WI38 (cell line): ENCODE measurements around the gene ZC3H18.

Source experiments
- H3K4me3 ChIP-seq: 2 replicates; pipeline ENCODE4 v1.5.1; 2011; ENCODE audit warnings: low read depth, mild to moderate bottlenecking, control low read depth, low read length
- TF ChIP-seq, protein P1 (sequence below): IDR thresholded peaks from 2 replicates; pipeline ENCODE4 v1.5.1; 2012; ENCODE audit warnings: low read depth, mild to moderate bottlenecking, control low read depth, low read length

Gene ZC3H18

DNA sequence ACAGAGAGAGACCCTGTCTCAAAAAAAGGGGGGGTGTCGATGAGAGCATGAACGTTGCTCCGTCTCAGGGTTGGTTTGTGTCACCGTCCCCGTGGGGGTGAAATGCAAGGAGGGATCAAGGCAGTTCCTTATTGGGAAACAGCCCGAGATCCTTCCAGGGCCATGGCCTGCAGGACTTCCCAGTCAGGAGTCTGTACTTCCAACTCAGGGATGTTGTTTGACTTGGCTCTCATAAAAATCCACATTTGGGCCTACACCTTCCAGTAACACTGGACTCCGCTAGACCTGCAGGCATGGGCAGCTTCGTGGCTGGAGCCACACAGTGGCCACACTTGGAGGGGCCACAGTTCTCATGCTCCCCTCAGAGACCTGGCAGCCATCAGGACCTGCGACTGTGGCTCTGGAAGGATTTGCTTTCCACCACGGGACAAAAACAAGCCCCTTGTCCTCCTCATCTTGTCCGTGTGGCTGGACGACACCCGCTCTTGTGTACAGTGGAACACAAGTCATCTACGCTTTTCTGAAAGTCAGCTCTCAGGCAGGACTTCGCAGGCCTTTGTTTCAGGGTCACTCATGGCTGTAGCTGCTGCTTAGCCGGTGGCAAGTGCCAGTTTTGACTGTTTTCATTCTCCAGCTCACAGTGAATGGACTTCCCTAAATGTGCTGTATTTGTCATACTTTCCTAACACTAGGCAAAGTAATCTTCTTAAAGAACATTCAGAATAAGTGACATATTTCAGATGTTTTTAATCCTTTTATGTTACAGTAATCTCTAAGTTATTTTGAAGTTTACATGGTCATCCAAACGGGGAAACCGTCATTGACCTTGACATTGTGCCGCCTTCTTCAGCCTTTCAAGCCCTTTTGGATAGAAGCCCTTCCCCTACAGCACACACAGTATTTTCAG, 44.0 kb downstream of the ZC3H18 start:
- TF ChIP-seq, protein P1, sequence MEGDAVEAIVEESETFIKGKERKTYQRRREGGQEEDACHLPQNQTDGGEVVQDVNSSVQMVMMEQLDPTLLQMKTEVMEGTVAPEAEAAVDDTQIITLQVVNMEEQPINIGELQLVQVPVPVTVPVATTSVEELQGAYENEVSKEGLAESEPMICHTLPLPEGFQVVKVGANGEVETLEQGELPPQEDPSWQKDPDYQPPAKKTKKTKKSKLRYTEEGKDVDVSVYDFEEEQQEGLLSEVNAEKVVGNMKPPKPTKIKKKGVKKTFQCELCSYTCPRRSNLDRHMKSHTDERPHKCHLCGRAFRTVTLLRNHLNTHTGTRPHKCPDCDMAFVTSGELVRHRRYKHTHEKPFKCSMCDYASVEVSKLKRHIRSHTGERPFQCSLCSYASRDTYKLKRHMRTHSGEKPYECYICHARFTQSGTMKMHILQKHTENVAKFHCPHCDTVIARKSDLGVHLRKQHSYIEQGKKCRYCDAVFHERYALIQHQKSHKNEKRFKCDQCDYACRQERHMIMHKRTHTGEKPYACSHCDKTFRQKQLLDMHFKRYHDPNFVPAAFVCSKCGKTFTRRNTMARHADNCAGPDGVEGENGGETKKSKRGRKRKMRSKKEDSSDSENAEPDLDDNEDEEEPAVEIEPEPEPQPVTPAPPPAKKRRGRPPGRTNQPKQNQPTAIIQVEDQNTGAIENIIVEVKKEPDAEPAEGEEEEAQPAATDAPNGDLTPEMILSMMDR, result no peak
- no peak overlapping the region for H3K4me3 ChIP-seq

DNA sequence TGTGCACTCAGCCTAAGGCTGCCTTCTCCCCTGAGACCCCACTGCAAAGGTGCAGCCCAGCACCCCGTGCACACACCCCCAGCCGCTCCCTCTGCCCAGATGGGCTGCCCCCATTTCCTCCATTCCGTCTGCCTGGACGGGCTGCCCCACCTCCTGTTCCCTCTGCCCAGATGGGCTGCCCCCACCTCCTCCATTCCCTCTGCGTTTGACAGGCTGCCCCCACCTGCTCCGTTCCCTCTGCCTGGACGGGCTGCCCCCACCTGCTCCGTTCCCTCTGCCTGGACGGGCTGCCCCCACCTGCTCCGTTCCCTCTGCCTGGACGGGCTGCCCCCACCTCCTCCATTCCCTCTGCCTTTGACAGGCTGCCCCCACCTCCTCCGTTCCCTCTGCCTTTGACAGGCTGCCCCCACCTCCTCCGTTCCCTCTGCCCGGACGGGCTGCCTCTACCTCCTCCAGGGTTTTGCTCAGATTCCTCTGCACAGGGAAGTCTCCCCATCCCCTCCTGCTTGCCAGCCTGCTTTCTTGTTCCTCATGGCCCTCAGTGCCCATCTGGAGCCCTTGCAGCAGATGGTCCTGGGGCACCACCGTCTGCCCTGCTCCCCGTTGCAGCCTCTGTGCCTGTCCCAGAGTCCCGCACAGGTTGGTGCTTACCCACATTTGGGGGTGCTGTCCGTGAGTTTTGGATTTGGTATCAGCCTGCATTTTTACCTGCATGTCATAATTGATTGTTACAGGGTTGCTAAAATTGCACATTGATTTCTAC, 44.8 kb downstream of the ZC3H18 start:
- TF ChIP-seq, protein P1, result no peak
- no peak overlapping the region for H3K4me3 ChIP-seq

DNA sequence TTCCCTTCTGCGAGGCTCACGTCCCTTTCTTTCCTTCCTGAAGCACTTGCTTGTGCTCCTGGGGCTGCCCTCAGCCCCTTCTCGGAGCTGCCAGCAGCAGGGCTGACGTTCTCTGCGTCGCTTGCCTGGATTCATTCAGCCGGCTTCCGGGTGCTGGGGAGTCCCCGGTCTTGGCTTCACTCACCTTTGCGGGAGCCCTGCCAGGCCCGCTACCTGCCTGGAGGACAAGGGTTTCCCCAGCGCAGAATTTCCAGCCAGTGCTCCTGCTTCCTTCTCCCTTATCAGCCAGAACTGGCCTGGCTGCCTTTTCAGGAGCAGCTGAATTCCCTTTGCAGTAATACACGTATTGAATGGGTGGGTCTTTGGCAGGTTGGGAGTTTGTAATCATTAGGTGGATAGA, 46.1 kb downstream of the ZC3H18 start:
- no peak overlapping the region for H3K4me3 ChIP-seq
- TF ChIP-seq, protein P1, result no peak

DNA sequence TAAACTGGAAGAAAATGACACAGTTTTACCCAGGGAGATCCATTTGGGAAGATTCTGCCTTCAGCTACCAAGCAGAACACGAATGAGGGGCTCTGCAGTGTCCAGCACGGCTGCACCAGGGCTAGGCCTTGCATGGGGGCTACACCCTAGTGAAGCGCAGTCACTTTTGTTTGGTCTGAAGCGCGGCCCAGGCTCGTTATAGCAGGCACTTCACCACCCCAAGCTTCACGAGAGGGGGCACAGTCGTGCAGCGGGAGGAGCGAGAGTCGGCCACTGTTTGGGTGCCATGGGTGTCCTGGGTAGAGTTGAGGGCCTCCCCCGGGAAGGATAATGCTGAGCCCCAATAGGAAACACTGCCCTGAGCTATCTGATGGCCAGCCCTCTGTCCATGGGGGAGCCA, 46.5 kb downstream of the ZC3H18 start:
- no peak overlapping the region for H3K4me3 ChIP-seq
- TF ChIP-seq, protein P1, result no peak

GRCh38 chr16:88617268-88618031, 47.2 kb downstream of the ZC3H18 start:
- TF ChIP-seq, protein P1, result no peak
- no peak overlapping the region for H3K4me3 ChIP-seq

GRCh38 chr16:88618182-88618955, 48.2 kb downstream of the ZC3H18 start:
- no peak overlapping the region for H3K4me3 ChIP-seq
- TF ChIP-seq, protein P1, result no peak
